Fibroblast of the aortic adventitia (primary cell): ENCODE data around the gene TEKTIP1. TPM values are rescaled to one million over a fixed set of nuclear protein-coding genes. Genes with fewer than 3 reads are reported as not detected.

Experiments used
- DNase-seq: peaks from one replicate; pipeline ENCODE4 v3.0.0-alpha.2; 2010; ENCODE audit warnings: low read depth
- H3K4me3 ChIP-seq: 2 replicates; pipeline ENCODE4 v1.5.1; 2011; ENCODE audit warnings: low read depth, mild to moderate bottlenecking, control low read depth, low read length, moderate library complexity
- total RNA-seq: library from RNA; depleted of rRNA; stranded (reverse); fragments of >200 nt; gene quantifications from 2 replicates; pipeline ENCODE4 v1.2.3, GENCODE V29; 2012; ENCODE audit warnings: low replicate concordance
- TF ChIP-seq, protein P1 (sequence below): IDR thresholded peaks from 2 replicates; pipeline ENCODE4 v1.5.1; 2011; ENCODE audit warnings: mild to moderate bottlenecking, low read length, control low read depth, inconsistent platforms; ENCODE audit not compliant: insufficient read depth

The TEKTIP1 gene
- total RNA-seq, 1 donor = not detected

- H3K4me3 ChIP-seq = no peak overlapping the region
- TF ChIP-seq, protein P1, sequence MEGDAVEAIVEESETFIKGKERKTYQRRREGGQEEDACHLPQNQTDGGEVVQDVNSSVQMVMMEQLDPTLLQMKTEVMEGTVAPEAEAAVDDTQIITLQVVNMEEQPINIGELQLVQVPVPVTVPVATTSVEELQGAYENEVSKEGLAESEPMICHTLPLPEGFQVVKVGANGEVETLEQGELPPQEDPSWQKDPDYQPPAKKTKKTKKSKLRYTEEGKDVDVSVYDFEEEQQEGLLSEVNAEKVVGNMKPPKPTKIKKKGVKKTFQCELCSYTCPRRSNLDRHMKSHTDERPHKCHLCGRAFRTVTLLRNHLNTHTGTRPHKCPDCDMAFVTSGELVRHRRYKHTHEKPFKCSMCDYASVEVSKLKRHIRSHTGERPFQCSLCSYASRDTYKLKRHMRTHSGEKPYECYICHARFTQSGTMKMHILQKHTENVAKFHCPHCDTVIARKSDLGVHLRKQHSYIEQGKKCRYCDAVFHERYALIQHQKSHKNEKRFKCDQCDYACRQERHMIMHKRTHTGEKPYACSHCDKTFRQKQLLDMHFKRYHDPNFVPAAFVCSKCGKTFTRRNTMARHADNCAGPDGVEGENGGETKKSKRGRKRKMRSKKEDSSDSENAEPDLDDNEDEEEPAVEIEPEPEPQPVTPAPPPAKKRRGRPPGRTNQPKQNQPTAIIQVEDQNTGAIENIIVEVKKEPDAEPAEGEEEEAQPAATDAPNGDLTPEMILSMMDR = no peak
- no peak for DNase-seq
Observed at GRCh38 chr19:3531716-3532115, 7.3 kb upstream of the TEKTIP1 start.

- no peak overlapping the region for H3K4me3 ChIP-seq
- TF ChIP-seq, protein P1 = no peak
- no peak for DNase-seq
Observed at GRCh38 chr19:3532154-3532786, 6.7 kb upstream of the TEKTIP1 start.

DNA sequence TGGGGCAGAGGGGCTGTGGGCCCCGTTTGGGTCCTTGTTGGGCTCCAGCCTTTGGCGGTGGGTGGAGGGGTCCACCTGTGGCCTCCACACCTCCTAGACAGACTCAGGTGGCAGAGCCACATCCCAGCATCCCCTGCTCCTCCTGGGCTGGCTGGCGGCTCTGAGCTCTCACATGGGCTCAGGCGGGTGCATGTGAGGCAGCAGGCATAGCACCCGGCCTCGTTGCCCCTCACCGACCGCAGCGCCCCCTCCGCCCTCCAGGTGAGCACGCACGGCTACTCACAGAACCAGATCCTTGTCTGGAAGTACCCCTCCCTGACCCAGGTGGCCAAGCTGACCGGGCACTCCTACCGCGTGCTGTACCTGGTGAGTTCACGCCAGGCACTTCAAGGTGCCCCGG lies 5.9 kb upstream of the TEKTIP1 start:
- no peak overlapping the region for H3K4me3 ChIP-seq
- DNase-seq = no peak
- TF ChIP-seq, protein P1 = no peak

GRCh38 chr19:3533563-3534216 lies 5.3 kb upstream of the TEKTIP1 start:
- no peak for DNase-seq
- TF ChIP-seq, protein P1 = no peak
- no peak overlapping the region for H3K4me3 ChIP-seq

DNA sequence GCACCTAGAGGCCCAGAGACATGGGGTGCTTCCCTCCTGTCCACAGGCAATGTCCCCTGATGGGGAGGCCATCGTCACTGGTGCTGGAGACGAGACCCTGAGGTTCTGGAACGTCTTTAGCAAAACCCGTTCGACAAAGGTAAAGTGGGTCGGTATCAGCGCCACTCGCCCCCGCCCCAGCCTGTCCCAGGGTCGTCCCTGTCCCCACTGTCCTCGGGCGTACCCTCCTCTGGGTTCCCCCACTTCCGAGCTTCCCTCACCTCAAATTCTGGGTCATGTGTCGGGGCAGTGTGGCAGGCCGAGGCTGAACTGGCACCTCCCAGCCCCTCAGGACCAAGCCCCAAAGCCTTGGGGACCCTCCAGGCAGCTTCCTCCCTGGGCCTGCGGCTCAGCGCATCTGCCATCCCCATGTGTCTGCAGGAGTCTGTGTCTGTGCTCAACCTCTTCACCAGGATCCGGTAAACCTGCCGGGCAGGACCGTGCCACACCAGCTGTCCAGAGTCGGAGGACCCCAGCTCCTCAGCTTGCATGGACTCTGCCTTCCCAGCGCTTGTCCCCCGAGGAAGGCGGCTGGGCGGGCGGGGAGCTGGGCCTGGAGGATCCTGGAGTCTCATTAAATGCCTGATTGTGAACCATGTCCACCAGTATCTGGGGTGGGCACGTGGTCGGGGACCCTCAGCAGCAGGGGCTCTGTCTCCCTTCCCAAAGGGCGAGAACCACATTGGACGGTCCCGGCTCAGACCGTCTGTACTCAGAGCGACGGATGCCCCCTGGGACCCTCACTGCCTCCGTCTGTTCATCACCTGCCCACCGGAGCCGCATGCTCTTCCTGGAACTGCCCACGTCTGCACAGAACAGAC lies 4.4 kb upstream of the TEKTIP1 start:
- DNase-seq = no peak
- no peak overlapping the region for H3K4me3 ChIP-seq
- TF ChIP-seq, protein P1 = no peak

DNA sequence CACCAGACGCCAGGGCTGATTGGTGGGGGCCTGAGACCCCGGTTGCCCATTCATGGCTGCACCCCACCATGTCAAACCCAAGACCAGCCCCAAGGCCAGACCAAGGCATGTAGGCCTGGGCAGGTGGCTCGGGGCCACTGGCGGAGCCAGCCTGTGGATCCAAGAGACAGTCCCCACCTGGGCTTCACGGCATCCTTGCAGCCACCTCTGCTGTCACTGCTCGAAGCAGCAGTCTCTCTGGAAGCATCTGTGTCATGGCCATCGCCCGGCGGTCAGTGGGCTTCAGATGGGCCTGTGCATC lies 3.8 kb upstream of the TEKTIP1 start:
- TF ChIP-seq, protein P1 = no peak
- no peak overlapping the region for H3K4me3 ChIP-seq
- DNase-seq = no peak
